Liver (tissue), 9 donors: Measurements from ENCODE around the gene GJB1. TPM values are rescaled to one million over a fixed set of nuclear protein-coding genes. Genes with fewer than 3 reads are reported as not detected.

Source experiments
- DNase-seq: peaks from one replicate; pipeline ENCODE4 v3.0.0-alpha.2; 2017; ENCODE audit warnings: low spot score
- H3K27ac ChIP-seq, 2 donors: one replicate each; pipeline ENCODE4 v1.7.0; 2013; ENCODE audit warnings: inconsistent platforms in 2 of 2, low read length in 2 of 2, control low read depth in 1 of 2, low read depth in 1 of 2, mild to moderate bottlenecking in 1 of 2
- H3K27me3 ChIP-seq, 4 donors: one replicate each; pipeline versions ENCODE4 v1.6.1 to v1.7.0; 2013; ENCODE audit warnings: low read length in 3 of 4, inconsistent platforms in 1 of 4, mild to moderate bottlenecking in 1 of 4, moderate library complexity in 1 of 4; ENCODE audit not compliant: control insufficient read depth in 4 of 4, insufficient read depth in 4 of 4
- H3K36me3 ChIP-seq, 4 donors: one replicate each; pipeline versions ENCODE4 v1.6.1 to v1.7.0; 2013; ENCODE audit warnings: low read length in 3 of 4, mild to moderate bottlenecking in 3 of 4, low read depth in 1 of 4, moderate library complexity in 1 of 4; ENCODE audit not compliant: control insufficient read depth in 4 of 4, insufficient read depth in 3 of 4
- H3K4me1 ChIP-seq, 4 donors: one replicate each; pipeline versions ENCODE4 v1.6.1 to v1.7.0; 2013; ENCODE audit warnings: low read length in 3 of 4, mild to moderate bottlenecking in 3 of 4, moderate library complexity in 1 of 4; ENCODE audit not compliant: control insufficient read depth in 4 of 4, insufficient read depth in 4 of 4
- H3K4me3 ChIP-seq, 3 donors: one replicate each; pipeline versions ENCODE4 v1.6.1 to v1.7.0; 2013; ENCODE audit warnings: low read length in 3 of 3, control low read depth in 1 of 3, low read depth in 1 of 3, mild to moderate bottlenecking in 1 of 3
- H3K9ac ChIP-seq, 2 donors: one replicate each; pipeline ENCODE4 v1.7.0; 2013; ENCODE audit warnings: low read length in 2 of 2, mild to moderate bottlenecking in 2 of 2, moderate library complexity in 2 of 2, control low read depth in 1 of 2, low read depth in 1 of 2
- H3K9me3 ChIP-seq, 4 donors: one replicate each; pipeline versions ENCODE4 v1.6.1 to v1.7.0; 2013; ENCODE audit warnings: low read length in 3 of 4; ENCODE audit not compliant: control insufficient read depth in 4 of 4
- ATF3 ChIP-seq: IDR thresholded peaks from 2 replicates; pipeline ENCODE4 v1.6.1; 2016; ENCODE audit warnings: antibody characterized with exemption
- CTCF ChIP-seq: fragments of 150-350 bp; IDR thresholded peaks from 2 replicates; pipeline ENCODE4 v1.5.1; 2017; ENCODE audit warnings: improper control_type of control experiment, low read depth, low read length; ENCODE audit not compliant: missing input control
- EGR1 ChIP-seq, 2 donors: IDR thresholded peaks; 2 replicates each; pipeline ENCODE4 v1.6.1; 2016 to 2018; ENCODE audit warnings: antibody characterized with exemption in 2 of 2, low read depth in 2 of 2
- FOXA1 ChIP-seq: IDR thresholded peaks from 2 replicates; pipeline ENCODE4 v1.6.1; 2016; ENCODE audit warnings: antibody characterized with exemption
- FOXA2 ChIP-seq: IDR thresholded peaks from 2 replicates; pipeline ENCODE4 v1.6.1; 2016; ENCODE audit warnings: antibody characterized with exemption
- GABPA ChIP-seq, 2 donors: IDR thresholded peaks in 1 of 2; conservative IDR thresholded peaks in 1 of 2; 2 replicates each; pipeline ENCODE4 v1.6.1; 2016; ENCODE audit warnings: antibody characterized with exemption in 2 of 2, mild to moderate bottlenecking in 1 of 2, moderate library complexity in 1 of 2
- HNF4A ChIP-seq, 2 donors: conservative IDR thresholded peaks; 2 replicates each; pipeline ENCODE4 v1.6.1; 2016; ENCODE audit warnings: antibody characterized with exemption in 2 of 2, mild to moderate bottlenecking in 2 of 2
- HNF4G ChIP-seq: IDR thresholded peaks from 2 replicates; pipeline ENCODE4 v1.6.1; 2016; ENCODE audit warnings: antibody characterized with exemption
- JUND ChIP-seq, 2 donors: IDR thresholded peaks; 2 replicates each; pipeline ENCODE4 v1.6.1; 2016; ENCODE audit warnings: antibody characterized with exemption in 2 of 2
- MAX ChIP-seq: IDR thresholded peaks from 2 replicates; pipeline ENCODE4 v1.6.1; 2016; ENCODE audit warnings: antibody characterized with exemption
- NR2F2 ChIP-seq: IDR thresholded peaks from 2 replicates; pipeline ENCODE4 v1.6.1; 2016; ENCODE audit warnings: antibody characterized with exemption
- RAD21 ChIP-seq, 2 donors: IDR thresholded peaks; 2 replicates each; pipeline ENCODE4 v1.6.1; 2016; ENCODE audit warnings: antibody characterized with exemption in 2 of 2, mild to moderate bottlenecking in 2 of 2
- REST ChIP-seq: IDR thresholded peaks from 2 replicates; pipeline ENCODE4 v1.6.1; 2016; ENCODE audit warnings: antibody characterized with exemption, mild to moderate bottlenecking
- RXRA ChIP-seq, 2 donors: IDR thresholded peaks; 2 replicates each; pipeline ENCODE4 v1.6.1; 2017 to 2018; ENCODE audit warnings: antibody characterized with exemption in 2 of 2, mild to moderate bottlenecking in 1 of 2
- SP1 ChIP-seq: IDR thresholded peaks from 2 replicates; pipeline ENCODE4 v1.6.1; 2018; ENCODE audit warnings: antibody characterized with exemption, mild to moderate bottlenecking
- TAF1 ChIP-seq: conservative IDR thresholded peaks from 2 replicates; pipeline ENCODE4 v1.6.1; 2016; ENCODE audit warnings: antibody characterized with exemption, mild to moderate bottlenecking
- YY1 ChIP-seq: IDR thresholded peaks from 2 replicates; pipeline ENCODE4 v1.6.1; 2016; ENCODE audit warnings: antibody characterized with exemption, mild to moderate bottlenecking
- WGBS: extraction: QIAGEN DNeasy Blood & Tissue Kit; methylation state at CpG from one replicate; pipeline ENCODE4 v1.1.7; 2013; 5-methylcytosine and 5-hydroxymethylcytosine counted together
- polyA plus RNA-seq, 2 donors: library from polyadenylated mRNA; stranded (reverse) in 1 of 2; unstranded in 1 of 2; fragments of 200-250 nt in 1 of 2; fragments of >200 nt in 1 of 2; fragmentation: Nextera tagmentation in 1 of 2; extraction: Ambion mirVana in 1 of 2; gene quantifications; one replicate each; pipeline versions ENCODE4 v1.2.1 to v1.2.3, GENCODE V29; 2013 to 2015
- total RNA-seq, 2 donors: library from RNA; depleted of rRNA; stranded (reverse); fragments of >200 nt; gene quantifications; one replicate each; pipeline ENCODE4 v1.2.3, GENCODE V29; 2014
- TF ChIP-seq, protein P1 (sequence below): IDR thresholded peaks from 2 replicates; pipeline ENCODE4 v1.6.1; 2016; ENCODE audit warnings: antibody characterized with exemption
- donor health status: healthy.
- donor health status: healthy.
- donor health status: healthy.
- donor health status: healthy.
- donor health status: healthy.

GJB1 gene
- total and polyA plus RNA-seq, 4 donors: 77.1 to 251 (median 199) TPM

- H3K36me3 ChIP-seq: peaks cover 2 to 7% (median 2%) of the 10 kb centered on the region in 4 donors
- no peak overlapping the region for H3K9ac ChIP-seq
- TF ChIP-seq EGR1 (IDR thresholded peaks at IDR 0.05; ENCODE audit: low read depth in 2 of 2) (no peak), FOXA2 (no peak), TAF1 (no peak)
- peaks cover 6 to 72% (median 57%) of the 10 kb centered on the region in 4 donors for H3K4me1 ChIP-seq
- H3K4me3 ChIP-seq: no peak overlapping the region
- no peaks in the 10 kb centered on the region for H3K9me3 ChIP-seq
- H3K27me3 ChIP-seq: no peaks in the 10 kb centered on the region
- peak overlapping the region in 1 of 2 donors; percentile 42 for H3K27ac ChIP-seq
- WGBS: 69% methylated on average over 1 of the region's 1 CpG
- no peak for DNase-seq
Measured at GRCh38 chrX:71221145-71221544, 1.9 kb upstream of the GJB1 start.

- no peak for TF ChIP-seq FOXA1
- TF ChIP-seq MAX: no peak
- TF ChIP-seq HNF4A (conservative IDR thresholded peaks at IDR 0.05): no peak
- TF ChIP-seq YY1: no peak
- TF ChIP-seq FOXA2: no peak
- no peak for TF ChIP-seq EGR1 (IDR thresholded peaks at IDR 0.05; ENCODE audit: low read depth in 2 of 2)
- TF ChIP-seq TAF1: no peak
- TF ChIP-seq CTCF: no peak
- no peak for TF ChIP-seq JUND (IDR thresholded peaks at IDR 0.05)
- no peak for TF ChIP-seq RXRA (IDR thresholded peaks at IDR 0.05)
- no peak for TF ChIP-seq HNF4G
- TF ChIP-seq ATF3: no peak
- TF ChIP-seq GABPA (IDR thresholded peaks at IDR 0.05 in 1 of 2, conservative IDR thresholded peaks at IDR 0.05 in 1 of 2): no peak
- no peak for TF ChIP-seq SP1
- TF ChIP-seq REST: no peak
- TF ChIP-seq, protein P1, sequence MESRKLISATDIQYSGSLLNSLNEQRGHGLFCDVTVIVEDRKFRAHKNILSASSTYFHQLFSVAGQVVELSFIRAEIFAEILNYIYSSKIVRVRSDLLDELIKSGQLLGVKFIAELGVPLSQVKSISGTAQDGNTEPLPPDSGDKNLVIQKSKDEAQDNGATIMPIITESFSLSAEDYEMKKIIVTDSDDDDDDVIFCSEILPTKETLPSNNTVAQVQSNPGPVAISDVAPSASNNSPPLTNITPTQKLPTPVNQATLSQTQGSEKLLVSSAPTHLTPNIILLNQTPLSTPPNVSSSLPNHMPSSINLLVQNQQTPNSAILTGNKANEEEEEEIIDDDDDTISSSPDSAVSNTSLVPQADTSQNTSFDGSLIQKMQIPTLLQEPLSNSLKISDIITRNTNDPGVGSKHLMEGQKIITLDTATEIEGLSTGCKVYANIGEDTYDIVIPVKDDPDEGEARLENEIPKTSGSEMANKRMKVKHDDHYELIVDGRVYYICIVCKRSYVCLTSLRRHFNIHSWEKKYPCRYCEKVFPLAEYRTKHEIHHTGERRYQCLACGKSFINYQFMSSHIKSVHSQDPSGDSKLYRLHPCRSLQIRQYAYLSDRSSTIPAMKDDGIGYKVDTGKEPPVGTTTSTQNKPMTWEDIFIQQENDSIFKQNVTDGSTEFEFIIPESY: no peak
- TF ChIP-seq RAD21 (IDR thresholded peaks at IDR 0.05): no peak
- TF ChIP-seq NR2F2: no peak
- H3K27ac ChIP-seq: peak overlapping the region in 1 of 2 donors; percentile 34
- H3K9ac ChIP-seq: no peak overlapping the region
- no peak for DNase-seq
- H3K27me3 ChIP-seq: no peaks in the 10 kb centered on the region
- peaks cover 13 to 76% (median 59%) of the 10 kb centered on the region in 4 donors for H3K4me1 ChIP-seq
- 50% methylated on average over 32 of the region's 32 CpGs for WGBS
- no peak overlapping the region for H3K4me3 ChIP-seq
- H3K9me3 ChIP-seq: no peaks in the 10 kb centered on the region
- peaks cover 2 to 7% (median 2%) of the 10 kb centered on the region in 4 donors for H3K36me3 ChIP-seq
Measured at GRCh38 chrX:71224098-71224708, 1.2 kb downstream of the GJB1 start.
